Sigmoid colon (tissue), 3 donors: ENCODE data around the gene NFIB.

Source experiments
- CTCF ChIP-seq, 4 experiments: fragments of 450-650 bp in 3 of 4; fragments of 200-600 bp in 1 of 4; IDR thresholded peaks; one replicate each; pipeline ENCODE4 v1.5.1; 2016 to 2019; ENCODE audit warnings: antibody characterized with exemption in 4 of 4, mild to moderate bottlenecking in 3 of 4, moderate library complexity in 2 of 4
- POLR2A ChIP-seq, 2 donors: fragments of 450-650 bp; IDR thresholded peaks; one replicate each; pipeline ENCODE4 v1.6.1; 2016; ENCODE audit warnings: antibody characterized with exemption in 2 of 2, mild to moderate bottlenecking in 2 of 2, moderate library complexity in 2 of 2

GRCh38 chr9:14037331-14037730 is 276.6 kb downstream of the NFIB start:
- TF ChIP-seq CTCF (IDR thresholded peaks at IDR 0.05) = no peak
- no peak for TF ChIP-seq POLR2A (IDR thresholded peaks at IDR 0.05)
